ENCODE data around the gene CISTR.

GRCh38 chr12:53795927-53796326 lies 44.1 kb upstream of the CISTR start:
- TF ChIP-seq YY1 (IDR thresholded peaks at IDR 0.05; ENCODE audit: insufficient read depth, insufficient read length) (no peak), ZNF274 (IDR thresholded peaks at IDR 0.05; ENCODE audit: low read depth, low read length) (no peak), SUZ12 (IDR thresholded peaks at IDR 0.05; ENCODE audit: extremely low read depth, insufficient read depth, insufficient read length) (no peak)

Data from NT2/D1 (cell line).